ENCODE measurements around the gene AFAP1L2. TPM values are rescaled to one million over a fixed set of nuclear protein-coding genes. Genes with fewer than 3 reads are reported as not detected.

The AFAP1L2 gene
- total RNA-seq, 1 donor, result 7.3 TPM

DNA sequence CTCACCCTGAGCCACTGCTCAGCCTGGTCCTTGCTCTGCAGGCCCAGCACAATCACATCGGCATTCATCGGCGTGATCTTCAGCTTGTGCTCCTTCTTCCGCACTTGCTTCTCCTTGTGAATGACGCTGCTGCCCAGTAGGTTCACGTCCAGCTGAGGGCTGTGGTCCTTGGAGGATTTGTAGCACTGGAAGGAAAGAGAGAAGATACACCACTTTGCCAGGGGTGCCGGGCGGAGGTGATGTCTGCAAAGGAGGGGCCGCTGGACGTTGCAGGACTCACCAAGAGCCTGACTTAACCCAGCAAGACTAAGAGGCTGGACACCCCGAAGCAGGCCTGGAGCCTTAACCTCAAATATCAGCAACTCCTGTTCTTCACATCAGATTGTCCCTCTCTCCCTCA lies 90.4 kb downstream of the AFAP1L2 start:
- no peak for DNase-seq (ENCODE audit: low read depth)
- H3K4me3 ChIP-seq (ENCODE audit: low read depth, low read length), result no peak overlapping the region
- no peak for TF ChIP-seq CTCF (IDR thresholded peaks at IDR 0.05; ENCODE audit: insufficient read depth, low read depth, low read length)

GRCh38 chr10:114313139-114313538 lies 91.2 kb downstream of the AFAP1L2 start:
- no peak for TF ChIP-seq CTCF (IDR thresholded peaks at IDR 0.05; ENCODE audit: insufficient read depth, low read depth, low read length)
- no peak for DNase-seq (ENCODE audit: low read depth)
- H3K4me3 ChIP-seq (ENCODE audit: low read depth, low read length), result no peak overlapping the region

GRCh38 chr10:114311496-114312209 lies 92.6 kb downstream of the AFAP1L2 start:
- H3K4me3 ChIP-seq (ENCODE audit: low read depth, low read length), result no peak overlapping the region
- no peak for DNase-seq (ENCODE audit: low read depth)
- no peak for TF ChIP-seq CTCF (IDR thresholded peaks at IDR 0.05; ENCODE audit: insufficient read depth, low read depth, low read length)

- no peak for DNase-seq (ENCODE audit: low read depth)
- H3K4me3 ChIP-seq (ENCODE audit: low read depth, low read length), result no peak overlapping the region
- no peak for TF ChIP-seq CTCF (IDR thresholded peaks at IDR 0.05; ENCODE audit: insufficient read depth, low read depth, low read length)
Observed at GRCh38 chr10:114311023-114311422, 93.3 kb downstream of the AFAP1L2 start.

- DNase-seq (ENCODE audit: low read depth), result no peak
- TF ChIP-seq CTCF (IDR thresholded peaks at IDR 0.05; ENCODE audit: insufficient read depth, low read depth, low read length), result no peak
Observed at GRCh38 chr10:114310346-114310745, 94.0 kb downstream of the AFAP1L2 start.

DNA sequence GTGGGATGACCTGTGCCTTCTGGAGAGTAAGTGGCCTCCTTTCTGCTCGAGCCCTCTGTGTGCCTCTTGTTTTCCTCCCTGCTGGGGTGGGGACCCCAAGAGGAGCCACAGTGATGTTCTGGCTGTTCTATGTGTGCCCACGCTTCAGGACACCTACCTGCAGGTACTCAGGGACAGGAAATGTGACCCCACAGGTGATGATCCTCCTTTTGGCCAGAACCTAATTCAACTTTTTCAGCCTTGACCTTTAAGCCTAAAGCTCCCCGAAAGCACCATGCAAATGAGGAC lies 95.0 kb downstream of the AFAP1L2 start:
- H3K4me3 ChIP-seq (ENCODE audit: low read depth, low read length), result no peak overlapping the region
- TF ChIP-seq CTCF (IDR thresholded peaks at IDR 0.05; ENCODE audit: insufficient read depth, low read depth, low read length), result no peak
- DNase-seq (ENCODE audit: low read depth), result no peak

More at GRCh38 chr10:114310346-114310745, 94.0 kb downstream of the AFAP1L2 start:
- no peak overlapping the region for H3K4me3 ChIP-seq (ENCODE audit: low read depth, low read length)
